IMR-90 (cell line): Measurements from ENCODE around the gene ZNF625. TPM values are rescaled to one million over a fixed set of nuclear protein-coding genes. Genes with fewer than 3 reads are reported as not detected.

Source experiments
- ATAC-seq: fragments of 200-7000 bp; cut with Tn5 transposase; 2 replicates; pipeline ENCODE4 v1.9.1; 2020; ENCODE audit warnings: low read depth, mild to moderate bottlenecking, moderate library complexity
- BruUV-seq: library from RNA; stranded (reverse); fragments of 400-500 nt; replicated peaks from 2 replicates; lab custom pipeline; 2021; lab: Mats Ljungman, UMichigan
- CTCF ChIA-PET: fragments of 300-600 bp; formaldehyde crosslinking; extraction: SDS; loops from one replicate; lab custom pipeline; 2021; ENCODE audit warnings: antibody characterized with exemption; lab: Yijun Ruan, JAX
- POLR2A ChIA-PET: fragments of 300-600 bp; sonication (Branson Sonifier 250); formaldehyde crosslinking; loops from one replicate; lab custom pipeline; 2022; ENCODE audit warnings: antibody characterized with exemption; ENCODE audit not compliant: unreplicated experiment; lab: Charles Lee
- DNase-seq: peaks from one replicate; pipeline ENCODE4 v3.0.0; 2013
- H2AFZ ChIP-seq: replicated peaks from 2 replicates; pipeline ENCODE3; 2013; ENCODE audit warnings: low read length, mild to moderate bottlenecking; ENCODE audit not compliant: poor library complexity
- H2AK5ac ChIP-seq: 2 replicates; pipeline ENCODE4 v1.6.1; 2013; ENCODE audit warnings: low read depth, low read length, inconsistent platforms
- H2AK9ac ChIP-seq: replicated peaks from 2 replicates; pipeline ENCODE3; 2013; ENCODE audit warnings: mild to moderate bottlenecking, low read depth, low read length, moderate library complexity; ENCODE audit not compliant: poor library complexity
- H2BK120ac ChIP-seq: 2 replicates; pipeline ENCODE4 v1.6.1; 2013; ENCODE audit warnings: low read depth, low read length, inconsistent platforms
- H2BK15ac ChIP-seq: 3 replicates; pipeline ENCODE4 v1.6.1; 2013; ENCODE audit warnings: low read depth, low read length, inconsistent platforms
- H2BK20ac ChIP-seq: 2 replicates; pipeline ENCODE4 v1.6.1; 2013; ENCODE audit warnings: low read depth, mild to moderate bottlenecking, inconsistent platforms, low read length, moderate library complexity
- H2BK5ac ChIP-seq: 2 replicates; pipeline ENCODE4 v1.6.1; 2013; ENCODE audit warnings: mild to moderate bottlenecking, low read depth, low read length, inconsistent platforms; ENCODE audit not compliant: poor library complexity, severe bottlenecking
- H3K14ac ChIP-seq: replicated peaks from 2 replicates; pipeline ENCODE4 v1.6.1; 2013; ENCODE audit warnings: low read depth, low read length, inconsistent platforms
- H3K18ac ChIP-seq: 2 replicates; pipeline ENCODE4 v1.6.1; 2013; ENCODE audit warnings: low read depth, low read length, control low read depth
- H3K23ac ChIP-seq: 2 replicates; pipeline ENCODE4 v1.6.1; 2013; ENCODE audit warnings: low read depth, low read length, inconsistent platforms
- H3K27ac ChIP-seq: 2 replicates; pipeline ENCODE4 v1.5.1; 2013; ENCODE audit warnings: mild to moderate bottlenecking, control low read depth, low read length; ENCODE audit not compliant: insufficient read depth
- H3K27me3 ChIP-seq: 2 replicates; pipeline ENCODE4 v1.6.1; 2013; ENCODE audit warnings: low read length; ENCODE audit not compliant: control insufficient read depth, insufficient read depth
- H3K36me3 ChIP-seq: 2 replicates; pipeline ENCODE4 v1.6.1; 2013; ENCODE audit warnings: low read length, mixed read lengths; ENCODE audit not compliant: control insufficient read depth, insufficient read depth
- H3K4ac ChIP-seq: 2 replicates; pipeline ENCODE4 v1.6.1; 2013; ENCODE audit warnings: low read depth, low read length, inconsistent platforms
- H3K4me1 ChIP-seq: 2 replicates; pipeline ENCODE4 v1.6.1; 2013; ENCODE audit warnings: low read length, mixed read lengths; ENCODE audit not compliant: control insufficient read depth, insufficient read depth
- H3K4me2 ChIP-seq: 2 replicates; pipeline ENCODE4 v1.6.1; 2013; ENCODE audit warnings: low read depth, mild to moderate bottlenecking, control low read depth, low read length, moderate library complexity
- H3K4me3 ChIP-seq: 2 replicates; pipeline ENCODE4 v1.5.1; 2013; ENCODE audit warnings: low read depth, mild to moderate bottlenecking, control low read depth, low read length, moderate library complexity; ENCODE audit not compliant: insufficient read depth
- H3K56ac ChIP-seq: 2 replicates; pipeline ENCODE4 v1.6.1; 2013; ENCODE audit warnings: low read length, inconsistent platforms; ENCODE audit not compliant: insufficient read depth; ENCODE audit errors: extremely low read depth
- H3K79me1 ChIP-seq, 2 experiments: 2 replicates each; pipeline ENCODE4 v1.6.1; 2013; ENCODE audit warnings: low read length in 2 of 2, inconsistent platforms in 1 of 2, low read depth in 1 of 2
- H3K9ac ChIP-seq: 2 replicates; pipeline ENCODE4 v1.6.1; 2013; ENCODE audit warnings: low read depth, low read length, control low read depth
- H3K9me1 ChIP-seq: 2 replicates; pipeline ENCODE4 v1.6.1; 2013; ENCODE audit warnings: low read length, inconsistent platforms; ENCODE audit not compliant: insufficient read depth
- H3K9me3 ChIP-seq: 2 replicates; pipeline ENCODE4 v1.6.1; 2013; ENCODE audit warnings: low read length; ENCODE audit not compliant: control insufficient read depth, insufficient read depth
- H4K20me1 ChIP-seq: 2 replicates; pipeline ENCODE4 v1.6.1; 2013; ENCODE audit warnings: low read length, inconsistent platforms; ENCODE audit not compliant: insufficient read depth
- H4K5ac ChIP-seq: 2 replicates; pipeline ENCODE4 v1.6.1; 2013; ENCODE audit warnings: mild to moderate bottlenecking, low read depth, low read length, control low read depth
- H4K8ac ChIP-seq, 2 experiments: 2 replicates each; pipeline ENCODE4 v1.6.1; 2013; ENCODE audit warnings: low read depth in 2 of 2, low read length in 2 of 2, control low read depth in 1 of 2, inconsistent platforms in 1 of 2
- H4K91ac ChIP-seq: 2 replicates; pipeline ENCODE4 v1.6.1; 2013; ENCODE audit warnings: low read depth, low read length, inconsistent platforms; ENCODE audit not compliant: insufficient read depth
- BHLHE40 ChIP-seq: fragments of 150-350 bp; IDR thresholded peaks from 2 replicates; pipeline ENCODE4 v1.6.1; 2016; ENCODE audit warnings: mild to moderate bottlenecking, low read depth, low read length
- FOS ChIP-seq: fragments of 150-350 bp; IDR thresholded peaks from 2 replicates; pipeline ENCODE4 v1.6.1; 2016; ENCODE audit warnings: low read depth, low read length
- MAFK ChIP-seq: IDR thresholded peaks from 2 replicates; pipeline ENCODE4 v1.6.1; 2012; ENCODE audit warnings: low read depth, low read length, improper control_type of control experiment
- MXI1 ChIP-seq: IDR thresholded peaks from 2 replicates; pipeline ENCODE4 v1.6.1; 2012; ENCODE audit warnings: low read depth, mild to moderate bottlenecking, low read length, moderate library complexity, borderline replicate concordance
- NFE2L2 ChIP-seq: fragments of 150-350 bp; IDR thresholded peaks from 2 replicates; pipeline ENCODE4 v1.6.1; 2016; ENCODE audit warnings: low read depth, mild to moderate bottlenecking, low read length
- RAD21 ChIP-seq: IDR thresholded peaks from 2 replicates; pipeline ENCODE4 v1.6.1; 2012; ENCODE audit warnings: low read length, improper control_type of control experiment
- RCOR1 ChIP-seq: IDR thresholded peaks from 2 replicates; pipeline ENCODE4 v1.6.1; 2012; ENCODE audit warnings: mild to moderate bottlenecking, low read length, improper control_type of control experiment; ENCODE audit not compliant: insufficient replicate concordance
- RFX5 ChIP-seq: IDR thresholded peaks from 2 replicates; pipeline ENCODE4 v1.8.0; 2012; ENCODE audit warnings: low read depth, mild to moderate bottlenecking, low read length, moderate library complexity
- SMC3 ChIP-seq: fragments of 150-350 bp; IDR thresholded peaks from 2 replicates; pipeline ENCODE4 v1.6.1; 2016; ENCODE audit warnings: low read depth, mild to moderate bottlenecking, antibody characterized with exemption, low read length, moderate library complexity
- USF2 ChIP-seq: fragments of 150-350 bp; IDR thresholded peaks from 2 replicates; pipeline ENCODE4 v1.6.1; 2017; ENCODE audit warnings: mild to moderate bottlenecking, antibody characterized with exemption, low read length, low read depth
- WGBS, 2 experiments: methylation state at CpG; one replicate each; pipeline versions ENCODE4 v1.1.5 to v1.1.7; 2013; ENCODE audit warnings: missing lambda C conversion rate in 2 of 2; ENCODE audit not compliant: insufficient read length in 1 of 2; ENCODE audit errors: extremely low coverage in 2 of 2; 5-methylcytosine and 5-hydroxymethylcytosine counted together
- dilution Hi-C: fragments of 300-500 bp; cut with HindIII; formaldehyde crosslinking; loops from one replicate; pipeline ENCODE4 v1.14.3; 2018; ENCODE audit warnings: low sequenced_read_pairs; ENCODE audit not compliant: unreplicated experiment
- in situ Hi-C: fragments of 300-500 bp; cut with MboI; formaldehyde crosslinking; loops from 3 replicates; pipeline ENCODE4 v1.14.3; 2019; ENCODE audit warnings: low sequenced_read_pairs, inconsistent platforms, mixed read lengths
- intact Hi-C: fragments of 100-400 bp; cut with micrococcal nuclease; formaldehyde crosslinking; loops from 2 replicates; pipeline ENCODE4 v1.10.0; 2022
- polyA plus RNA-seq, 3 experiments: library from polyadenylated mRNA; depleted of rRNA; stranded (reverse); fragments of >200 nt; gene quantifications; 2 replicates each; pipeline ENCODE4 v1.2.3, GENCODE V29; 2012; ENCODE audit warnings: low replicate concordance in 1 of 3
- total RNA-seq: library from RNA; depleted of rRNA; stranded (reverse); fragments of >200 nt; gene quantifications from 2 replicates; pipeline ENCODE4 v1.2.3, GENCODE V29; 2012
- TF ChIP-seq, protein P1 (sequence below): conservative IDR thresholded peaks from 2 replicates; pipeline ENCODE4 v1.5.1; 2012; ENCODE audit warnings: mild to moderate bottlenecking, low read depth, low read length, improper control_type of control experiment
- TF ChIP-seq, protein P2 (sequence below): fragments of 150-350 bp; IDR thresholded peaks from 2 replicates; pipeline ENCODE4 v1.6.1; 2016; ENCODE audit warnings: low read depth, mild to moderate bottlenecking, low read length, moderate library complexity, borderline replicate concordance

ZNF625 gene
- total and polyA plus RNA-seq, 2 of the 4 experiments (the other 2 are of a cell fraction), result 2.5 to 16.7 TPM

- H4K20me1 ChIP-seq, result no peaks in the 10 kb centered on the region
- no peak for DNase-seq
- H4K8ac ChIP-seq, result no peak overlapping the region
- peaks cover 38% of the 10 kb centered on the region for H3K9me3 ChIP-seq
- no peak overlapping the region for H4K91ac ChIP-seq
- ChIA-PET POLR2A (no interaction called here), CTCF (no interaction called here)
- H2BK15ac ChIP-seq, result no peak overlapping the region
- no peak overlapping the region for H3K9ac ChIP-seq
- H2AK5ac ChIP-seq, result no peak overlapping the region
- H3K4me1 ChIP-seq, result no peaks in the 10 kb centered on the region
- TF ChIP-seq RCOR1 (no peak), MXI1 (no peak), RAD21 (no peak), USF2 (no peak), NFE2L2 (no peak), MAFK (no peak), BHLHE40 (no peak), SMC3 (no peak), RFX5 (no peak), FOS (no peak)
- TF ChIP-seq, protein P1, sequence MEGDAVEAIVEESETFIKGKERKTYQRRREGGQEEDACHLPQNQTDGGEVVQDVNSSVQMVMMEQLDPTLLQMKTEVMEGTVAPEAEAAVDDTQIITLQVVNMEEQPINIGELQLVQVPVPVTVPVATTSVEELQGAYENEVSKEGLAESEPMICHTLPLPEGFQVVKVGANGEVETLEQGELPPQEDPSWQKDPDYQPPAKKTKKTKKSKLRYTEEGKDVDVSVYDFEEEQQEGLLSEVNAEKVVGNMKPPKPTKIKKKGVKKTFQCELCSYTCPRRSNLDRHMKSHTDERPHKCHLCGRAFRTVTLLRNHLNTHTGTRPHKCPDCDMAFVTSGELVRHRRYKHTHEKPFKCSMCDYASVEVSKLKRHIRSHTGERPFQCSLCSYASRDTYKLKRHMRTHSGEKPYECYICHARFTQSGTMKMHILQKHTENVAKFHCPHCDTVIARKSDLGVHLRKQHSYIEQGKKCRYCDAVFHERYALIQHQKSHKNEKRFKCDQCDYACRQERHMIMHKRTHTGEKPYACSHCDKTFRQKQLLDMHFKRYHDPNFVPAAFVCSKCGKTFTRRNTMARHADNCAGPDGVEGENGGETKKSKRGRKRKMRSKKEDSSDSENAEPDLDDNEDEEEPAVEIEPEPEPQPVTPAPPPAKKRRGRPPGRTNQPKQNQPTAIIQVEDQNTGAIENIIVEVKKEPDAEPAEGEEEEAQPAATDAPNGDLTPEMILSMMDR, result no peak
- TF ChIP-seq, protein P2, sequence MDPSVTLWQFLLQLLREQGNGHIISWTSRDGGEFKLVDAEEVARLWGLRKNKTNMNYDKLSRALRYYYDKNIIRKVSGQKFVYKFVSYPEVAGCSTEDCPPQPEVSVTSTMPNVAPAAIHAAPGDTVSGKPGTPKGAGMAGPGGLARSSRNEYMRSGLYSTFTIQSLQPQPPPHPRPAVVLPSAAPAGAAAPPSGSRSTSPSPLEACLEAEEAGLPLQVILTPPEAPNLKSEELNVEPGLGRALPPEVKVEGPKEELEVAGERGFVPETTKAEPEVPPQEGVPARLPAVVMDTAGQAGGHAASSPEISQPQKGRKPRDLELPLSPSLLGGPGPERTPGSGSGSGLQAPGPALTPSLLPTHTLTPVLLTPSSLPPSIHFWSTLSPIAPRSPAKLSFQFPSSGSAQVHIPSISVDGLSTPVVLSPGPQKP, result no peak
- H2BK5ac ChIP-seq, result no peak overlapping the region
- no peak overlapping the region for H3K4me3 ChIP-seq
- dilution Hi-C loops (no loop called here), intact Hi-C loops (no loop called here), in situ Hi-C loops (no loop called here)
- H2BK120ac ChIP-seq, result no peak overlapping the region
- H3K18ac ChIP-seq, result no peak overlapping the region
- H2AFZ ChIP-seq, result no peak overlapping the region
- H4K5ac ChIP-seq, result no peak overlapping the region
- H3K14ac ChIP-seq, result no peak overlapping the region
- H3K79me1 ChIP-seq, result peaks cover 0 to 3% of the 10 kb centered on the region in 2 experiments; a peak in 2 of 4 replicates
- no CpG with 5 or more reads among the region's 3 CpGs for WGBS, 2 experiments
- H3K36me3 ChIP-seq, result no peaks in the 10 kb centered on the region
- no peak for ATAC-seq
- H3K4ac ChIP-seq, result no peak overlapping the region
- no peak overlapping the region for H2BK20ac ChIP-seq
- no peak overlapping the region for H3K56ac ChIP-seq
- H3K9me1 ChIP-seq, result no peaks in the 10 kb centered on the region
- H3K23ac ChIP-seq, result no peak overlapping the region
- no peak overlapping the region for H2AK9ac ChIP-seq
- no peaks in the 10 kb centered on the region for H3K27me3 ChIP-seq
- no peak overlapping the region for H3K27ac ChIP-seq
- no peak overlapping the region for H3K4me2 ChIP-seq
- no TSS peak for BruUV-seq
Measured at GRCh38 chr19:12199757-12200419, 43.4 kb upstream of the ZNF625 start.
